Mesodermal cell (in vitro differentiated cells): ENCODE data around the gene MUC5B.
"Not testable (repeated sequence)": the region's sequence is repeated elsewhere in the genome, so short reads cannot be mapped to it uniquely, and the experiment has no call there.

Experiments
- H3K27ac ChIP-seq: 2 replicates; pipeline ENCODE4 v1.7.0; 2013; ENCODE audit warnings: mild to moderate bottlenecking, low read depth, low read length, moderate library complexity; ENCODE audit not compliant: severe bottlenecking
- H3K36me3 ChIP-seq: 2 replicates; pipeline ENCODE4 v1.7.1; 2013; ENCODE audit warnings: mild to moderate bottlenecking, low read length, moderate library complexity; ENCODE audit not compliant: control insufficient read depth, insufficient read depth
- H3K4me1 ChIP-seq: one replicate; pipeline ENCODE4 v1.7.1; 2013; ENCODE audit warnings: mild to moderate bottlenecking, low read length; ENCODE audit not compliant: insufficient read depth, control insufficient read depth, poor library complexity, severe bottlenecking
- H3K4me3 ChIP-seq: 2 replicates; pipeline ENCODE4 v1.7.0; 2013; ENCODE audit warnings: low read length, control low read depth, mild to moderate bottlenecking; ENCODE audit not compliant: insufficient read depth, poor library complexity, severe bottlenecking; ENCODE audit errors: extremely low read depth
- H3K9me3 ChIP-seq: 2 replicates; pipeline ENCODE4 v1.7.1; 2013; ENCODE audit warnings: mild to moderate bottlenecking, low read length, moderate library complexity; ENCODE audit not compliant: control insufficient read depth
- WGBS, 2 experiments: methylation state at CpG; one replicate each; pipeline ENCODE4 v1.1.5; 2013; ENCODE audit warnings: missing lambda C conversion rate in 2 of 2; ENCODE audit not compliant: insufficient coverage in 2 of 2; 5-methylcytosine and 5-hydroxymethylcytosine counted together

The MUC5B gene

DNA sequence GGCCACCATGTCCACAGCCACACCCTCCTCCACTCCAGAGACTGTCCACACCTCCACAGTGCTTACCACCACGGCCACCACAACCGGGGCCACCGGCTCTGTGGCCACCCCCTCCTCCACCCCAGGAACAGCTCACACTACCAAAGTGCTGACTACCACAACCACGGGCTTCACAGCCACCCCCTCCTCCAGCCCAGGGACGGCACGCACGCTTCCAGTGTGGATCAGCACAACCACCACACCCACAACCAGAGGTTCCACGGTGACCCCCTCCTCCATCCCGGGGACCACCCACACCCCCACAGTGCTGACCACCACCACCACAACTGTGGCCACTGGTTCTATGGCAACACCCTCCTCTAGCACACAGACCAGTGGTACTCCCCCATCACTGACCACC is 21.7 kb downstream of the MUC5B start:
- 93% methylated on average over 2 of the region's 9 CpGs; no CpG with 5 or more reads in 1 of the 2 experiments for WGBS, 2 experiments
- H3K4me3 ChIP-seq, H3K27ac ChIP-seq, H3K36me3 ChIP-seq, H3K9me3 ChIP-seq, H3K4me1 ChIP-seq: not testable (repeated sequence)

DNA sequence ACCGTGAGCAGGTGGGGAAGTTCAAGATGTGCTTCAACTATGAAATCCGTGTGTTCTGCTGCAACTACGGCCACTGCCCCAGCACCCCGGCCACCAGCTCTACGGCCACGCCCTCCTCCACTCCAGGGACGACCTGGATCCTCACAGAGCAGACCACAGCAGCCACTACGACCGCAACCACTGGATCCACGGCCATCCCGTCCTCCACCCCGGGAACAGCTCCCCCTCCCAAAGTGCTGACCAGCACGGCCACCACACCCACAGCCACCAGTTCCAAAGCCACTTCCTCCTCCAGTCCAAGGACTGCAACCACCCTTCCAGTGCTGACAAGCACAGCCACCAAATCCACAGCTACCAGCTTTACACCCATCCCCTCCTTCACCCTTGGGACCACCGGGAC is 22.9 kb downstream of the MUC5B start:
- H3K36me3 ChIP-seq, H3K27ac ChIP-seq, H3K4me3 ChIP-seq, H3K9me3 ChIP-seq, H3K4me1 ChIP-seq: not testable (repeated sequence)
- WGBS, 2 experiments: 88 to 100% methylated on average over 4 to 6 of the region's 14 CpGs

DNA sequence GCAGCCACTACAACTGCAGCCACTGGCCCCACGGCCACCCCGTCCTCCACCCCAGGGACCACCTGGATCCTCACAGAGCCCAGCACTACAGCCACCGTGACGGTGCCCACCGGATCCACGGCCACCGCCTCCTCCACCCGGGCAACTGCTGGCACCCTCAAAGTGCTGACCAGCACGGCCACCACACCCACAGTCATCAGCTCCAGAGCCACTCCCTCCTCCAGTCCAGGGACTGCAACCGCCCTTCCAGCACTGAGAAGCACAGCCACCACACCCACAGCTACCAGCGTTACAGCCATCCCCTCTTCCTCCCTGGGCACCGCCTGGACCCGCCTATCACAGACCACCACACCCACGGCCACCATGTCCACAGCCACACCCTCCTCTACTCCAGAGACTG is 23.4 kb downstream of the MUC5B start:
- 83 to 98% methylated on average over 8 of the region's 14 CpGs for WGBS, 2 experiments
- H3K4me1 ChIP-seq, H3K36me3 ChIP-seq, H3K9me3 ChIP-seq, H3K27ac ChIP-seq, H3K4me3 ChIP-seq: not testable (repeated sequence)

DNA sequence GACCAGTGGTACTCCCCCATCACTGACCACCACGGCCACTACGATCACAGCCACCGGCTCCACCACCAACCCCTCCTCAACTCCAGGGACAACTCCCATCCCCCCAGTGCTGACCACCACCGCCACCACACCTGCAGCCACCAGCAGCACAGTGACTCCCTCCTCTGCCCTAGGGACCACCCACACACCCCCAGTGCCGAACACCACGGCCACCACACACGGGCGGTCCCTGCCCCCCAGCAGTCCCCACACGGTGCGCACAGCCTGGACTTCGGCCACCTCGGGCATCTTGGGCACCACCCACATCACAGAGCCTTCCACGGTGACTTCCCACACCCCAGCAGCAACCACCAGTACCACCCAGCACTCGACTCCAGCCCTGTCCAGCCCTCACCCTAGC is 24.2 kb downstream of the MUC5B start:
- H3K4me3 ChIP-seq, H3K4me1 ChIP-seq, H3K27ac ChIP-seq, H3K36me3 ChIP-seq: not testable (repeated sequence)
- WGBS, 2 experiments: 78 to 93% methylated on average over 4 to 5 of the region's 14 CpGs
- H3K9me3 ChIP-seq: peaks cover 16% of the 10 kb centered on the region

DNA sequence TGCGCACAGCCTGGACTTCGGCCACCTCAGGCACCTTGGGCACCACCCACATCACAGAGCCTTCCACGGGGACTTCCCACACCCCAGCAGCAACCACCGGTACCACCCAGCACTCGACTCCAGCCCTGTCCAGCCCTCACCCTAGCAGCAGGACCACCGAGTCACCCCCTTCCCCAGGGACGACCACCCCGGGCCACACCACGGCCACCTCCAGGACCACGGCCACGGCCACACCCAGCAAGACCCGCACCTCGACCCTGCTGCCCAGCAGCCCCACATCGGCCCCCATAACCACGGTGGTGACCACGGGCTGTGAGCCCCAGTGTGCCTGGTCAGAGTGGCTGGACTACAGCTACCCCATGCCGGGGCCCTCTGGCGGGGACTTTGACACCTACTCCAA is 26.1 kb downstream of the MUC5B start:
- WGBS, 2 experiments: no CpG with 5 or more reads among the region's 18 CpGs

DNA sequence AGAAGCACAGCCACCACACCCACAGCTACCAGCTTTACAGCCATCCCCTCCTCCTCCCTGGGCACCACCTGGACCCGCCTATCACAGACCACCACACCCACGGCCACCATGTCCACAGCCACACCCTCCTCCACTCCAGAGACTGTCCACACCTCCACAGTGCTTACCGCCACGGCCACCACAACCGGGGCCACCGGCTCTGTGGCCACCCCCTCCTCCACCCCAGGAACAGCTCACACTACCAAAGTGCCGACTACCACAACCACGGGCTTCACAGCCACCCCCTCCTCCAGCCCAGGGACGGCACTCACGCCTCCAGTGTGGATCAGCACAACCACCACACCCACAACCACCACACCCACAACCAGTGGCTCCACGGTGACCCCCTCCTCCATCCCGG is 27.5 kb downstream of the MUC5B start:
- WGBS, 2 experiments: no CpG with 5 or more reads among the region's 12 CpGs
- not testable (repeated sequence) for H3K4me1 ChIP-seq, H3K36me3 ChIP-seq, H3K27ac ChIP-seq, H3K4me3 ChIP-seq
- H3K9me3 ChIP-seq: peaks cover 18% of the 10 kb centered on the region

More for the DNA sequence above, 26.1 kb downstream of the MUC5B start:
- H3K4me3 ChIP-seq, H3K27ac ChIP-seq, H3K4me1 ChIP-seq, H3K36me3 ChIP-seq: not testable (repeated sequence)
- H3K9me3 ChIP-seq: peaks cover 18% of the 10 kb centered on the region

DNA sequence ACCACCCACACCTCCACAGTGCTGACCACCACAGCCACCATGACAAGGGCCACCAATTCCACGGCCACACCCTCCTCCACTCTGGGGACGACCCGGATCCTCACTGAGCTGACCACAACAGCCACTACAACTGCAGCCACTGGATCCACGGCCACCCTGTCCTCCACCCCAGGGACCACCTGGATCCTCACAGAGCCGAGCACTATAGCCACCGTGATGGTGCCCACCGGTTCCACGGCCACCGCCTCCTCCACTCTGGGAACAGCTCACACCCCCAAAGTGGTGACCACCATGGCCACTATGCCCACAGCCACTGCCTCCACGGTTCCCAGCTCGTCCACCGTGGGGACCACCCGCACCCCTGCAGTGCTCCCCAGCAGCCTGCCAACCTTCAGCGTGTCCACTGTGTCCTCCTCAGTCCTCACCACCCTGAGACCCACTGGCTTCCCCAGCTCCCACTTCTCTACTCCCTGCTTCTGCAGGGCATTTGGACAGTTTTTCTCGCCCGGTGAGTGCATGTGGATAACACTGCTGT is 28.4 kb downstream of the MUC5B start:
- Histone ChIP-seq H3K36me3 (no peaks in the 10 kb centered on the region), H3K4me1 (no peaks in the 10 kb centered on the region), H3K4me3 (no peak overlapping the region), H3K9me3 (peaks cover 16% of the 10 kb centered on the region), H3K27ac (no peak overlapping the region)
- WGBS, 2 experiments: 90 to 94% methylated on average over 15 to 16 of the region's 16 CpGs

DNA sequence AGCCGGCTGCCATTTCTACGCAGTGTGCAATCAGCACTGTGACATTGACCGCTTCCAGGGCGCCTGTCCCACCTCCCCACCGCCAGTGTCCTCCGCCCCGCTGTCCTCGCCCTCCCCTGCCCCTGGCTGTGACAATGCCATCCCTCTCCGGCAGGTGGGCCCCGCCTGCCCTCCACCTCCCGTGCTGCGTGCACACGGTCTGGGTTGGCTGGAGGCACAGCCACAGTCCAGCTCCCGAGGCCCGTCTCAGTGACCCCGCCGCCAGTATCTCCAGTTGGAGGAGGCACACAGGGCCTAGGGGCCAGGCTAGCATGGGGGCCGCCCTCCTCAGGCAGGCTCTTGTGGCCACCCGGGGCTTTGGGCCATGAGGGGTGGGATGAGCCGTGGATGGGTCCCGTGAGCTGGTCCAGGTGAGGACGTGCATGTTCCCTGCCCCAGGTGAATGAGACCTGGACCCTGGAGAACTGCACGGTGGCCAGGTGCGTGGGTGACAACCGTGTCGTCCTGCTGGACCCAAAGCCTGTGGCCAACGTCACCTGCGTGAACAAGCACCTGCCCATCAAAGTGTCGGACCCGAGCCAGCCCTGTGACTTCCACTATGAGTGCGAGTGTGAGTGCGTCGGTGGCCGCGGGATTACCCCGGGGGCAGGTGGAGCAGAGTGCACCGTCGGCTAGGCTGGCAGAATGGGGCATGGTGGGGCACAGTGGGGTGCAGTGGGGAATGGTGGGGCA is 29.7 kb downstream of the MUC5B start:
- Histone ChIP-seq H3K9me3 (peaks cover 14% of the 10 kb centered on the region), H3K36me3 (no peaks in the 10 kb centered on the region), H3K4me1 (no peaks in the 10 kb centered on the region), H3K4me3 (no peak overlapping the region), H3K27ac (no peak overlapping the region)
- 91 to 92% methylated on average over 34 to 36 of the region's 38 CpGs for WGBS, 2 experiments

DNA sequence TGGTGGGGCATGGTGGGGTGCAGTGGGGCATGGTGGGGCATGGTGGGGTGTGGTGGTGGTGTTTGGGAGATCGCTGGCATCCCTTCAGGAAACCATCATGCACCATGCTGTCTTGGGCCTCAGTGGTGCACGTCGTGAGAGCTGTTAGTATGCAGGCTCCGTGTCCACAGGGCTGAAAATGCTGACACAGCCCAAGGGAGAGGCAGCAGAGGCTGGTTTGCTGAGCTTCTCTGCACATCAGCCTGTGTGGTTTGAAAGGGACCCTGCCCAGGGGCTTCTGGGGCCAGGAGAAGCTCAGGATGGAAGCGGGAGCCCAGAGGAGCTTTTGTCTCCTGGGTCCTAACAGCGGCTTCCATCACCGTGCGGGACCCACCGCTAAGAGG is 30.2 kb downstream of the MUC5B start:
- no peaks in the 10 kb centered on the region for H3K36me3 ChIP-seq
- no peak overlapping the region for H3K27ac ChIP-seq
- no peak overlapping the region for H3K4me3 ChIP-seq
- peaks cover 14% of the 10 kb centered on the region for H3K9me3 ChIP-seq
- H3K4me1 ChIP-seq: no peaks in the 10 kb centered on the region
- WGBS, 2 experiments: 87 to 88% methylated on average over 8 of the region's 9 CpGs

DNA sequence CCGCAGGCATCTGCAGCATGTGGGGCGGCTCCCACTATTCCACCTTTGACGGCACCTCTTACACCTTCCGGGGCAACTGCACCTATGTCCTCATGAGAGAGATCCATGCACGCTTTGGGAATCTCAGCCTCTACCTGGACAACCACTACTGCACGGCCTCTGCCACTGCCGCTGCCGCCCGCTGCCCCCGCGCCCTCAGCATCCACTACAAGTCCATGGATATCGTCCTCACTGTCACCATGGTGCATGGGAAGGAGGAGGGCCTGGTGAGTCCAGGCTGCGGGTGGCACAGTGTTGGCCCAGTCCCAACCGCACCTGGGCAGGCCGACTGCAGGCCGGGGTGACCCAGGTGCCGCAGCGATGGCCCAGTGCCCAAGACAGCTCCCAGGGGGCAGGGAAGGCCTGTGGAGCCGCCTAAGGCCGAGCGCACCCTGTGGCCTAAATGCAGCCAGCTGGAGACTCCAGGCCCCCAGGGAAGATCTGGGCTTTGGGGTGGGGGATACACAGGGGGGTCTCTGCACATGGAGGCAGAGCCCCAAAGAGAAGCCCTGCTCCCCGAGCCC is 31.3 kb downstream of the MUC5B start:
- no peak overlapping the region for H3K27ac ChIP-seq
- H3K36me3 ChIP-seq: no peaks in the 10 kb centered on the region
- peaks cover 14% of the 10 kb centered on the region for H3K9me3 ChIP-seq
- H3K4me3 ChIP-seq: no peak overlapping the region
- 89 to 91% methylated on average over 16 to 21 of the region's 22 CpGs for WGBS, 2 experiments
- H3K4me1 ChIP-seq: no peaks in the 10 kb centered on the region

DNA sequence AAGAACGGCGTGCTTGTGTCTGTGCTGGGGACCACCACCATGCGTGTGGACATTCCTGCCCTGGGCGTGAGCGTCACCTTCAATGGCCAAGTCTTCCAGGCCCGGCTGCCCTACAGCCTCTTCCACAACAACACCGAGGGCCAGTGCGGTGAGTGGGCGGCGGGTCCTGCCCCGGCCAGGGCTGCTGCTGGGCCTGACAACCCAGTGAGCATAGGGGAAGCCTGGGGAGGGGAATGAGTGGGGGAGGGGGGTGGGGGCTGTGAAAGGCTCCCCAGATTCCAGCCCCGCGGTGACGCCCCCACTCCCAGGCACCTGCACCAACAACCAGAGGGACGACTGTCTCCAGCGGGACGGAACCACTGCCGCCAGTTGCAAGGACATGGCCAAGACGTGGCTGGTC is 31.9 kb downstream of the MUC5B start:
- Histone ChIP-seq H3K4me3 (no peak overlapping the region), H3K27ac (no peak overlapping the region), H3K36me3 (no peaks in the 10 kb centered on the region), H3K4me1 (no peaks in the 10 kb centered on the region), H3K9me3 (peaks cover 14% of the 10 kb centered on the region)
- WGBS, 2 experiments: 88 to 97% methylated on average over 5 to 12 of the region's 19 CpGs
